PFSK-1 (cell line): Measurements from ENCODE around the gene NME8.

Experiments used
- FOXP2 ChIP-seq: optimal IDR thresholded peaks from 2 replicates; pipeline ENCODE3; 2011; ENCODE audit warnings: borderline replicate concordance, control low read depth, inconsistent platforms; ENCODE audit not compliant: insufficient read depth; ENCODE audit errors: extremely low read length, extremely low read depth
- POLR2AphosphoS5 ChIP-seq: IDR thresholded peaks from 2 replicates; pipeline ENCODE4 v1.6.1; 2012; ENCODE audit warnings: low read depth, mild to moderate bottlenecking, control low read depth, low read length, moderate library complexity
- SIN3A ChIP-seq: IDR thresholded peaks from 2 replicates; pipeline ENCODE4 v1.6.1; 2012; ENCODE audit warnings: mild to moderate bottlenecking, low read length, moderate library complexity, borderline replicate concordance; ENCODE audit not compliant: insufficient read depth
- TAF1 ChIP-seq: IDR thresholded peaks from 2 replicates; pipeline ENCODE4 v1.6.1; 2012; ENCODE audit warnings: low read length, control low read depth, borderline replicate concordance; ENCODE audit not compliant: insufficient read depth
- TF ChIP-seq, protein P1 (sequence below), 2 experiments: IDR thresholded peaks; 2 replicates each; pipeline versions ENCODE4 v1.6.1 to v1.8.0; 2011 to 2012; ENCODE audit warnings: low read depth in 2 of 2, low read length in 2 of 2, control low read depth in 1 of 2, inconsistent platforms in 1 of 2, mild to moderate bottlenecking in 1 of 2, moderate library complexity in 1 of 2; ENCODE audit not compliant: insufficient read depth in 1 of 2

The NME8 gene

GRCh38 chr7:37920849-37921805 lies 72.7 kb downstream of the NME8 start:
- TF ChIP-seq SIN3A (no peak), FOXP2 (no peak), TAF1 (no peak), POLR2AphosphoS5 (no peak)
- TF ChIP-seq, protein P1, sequence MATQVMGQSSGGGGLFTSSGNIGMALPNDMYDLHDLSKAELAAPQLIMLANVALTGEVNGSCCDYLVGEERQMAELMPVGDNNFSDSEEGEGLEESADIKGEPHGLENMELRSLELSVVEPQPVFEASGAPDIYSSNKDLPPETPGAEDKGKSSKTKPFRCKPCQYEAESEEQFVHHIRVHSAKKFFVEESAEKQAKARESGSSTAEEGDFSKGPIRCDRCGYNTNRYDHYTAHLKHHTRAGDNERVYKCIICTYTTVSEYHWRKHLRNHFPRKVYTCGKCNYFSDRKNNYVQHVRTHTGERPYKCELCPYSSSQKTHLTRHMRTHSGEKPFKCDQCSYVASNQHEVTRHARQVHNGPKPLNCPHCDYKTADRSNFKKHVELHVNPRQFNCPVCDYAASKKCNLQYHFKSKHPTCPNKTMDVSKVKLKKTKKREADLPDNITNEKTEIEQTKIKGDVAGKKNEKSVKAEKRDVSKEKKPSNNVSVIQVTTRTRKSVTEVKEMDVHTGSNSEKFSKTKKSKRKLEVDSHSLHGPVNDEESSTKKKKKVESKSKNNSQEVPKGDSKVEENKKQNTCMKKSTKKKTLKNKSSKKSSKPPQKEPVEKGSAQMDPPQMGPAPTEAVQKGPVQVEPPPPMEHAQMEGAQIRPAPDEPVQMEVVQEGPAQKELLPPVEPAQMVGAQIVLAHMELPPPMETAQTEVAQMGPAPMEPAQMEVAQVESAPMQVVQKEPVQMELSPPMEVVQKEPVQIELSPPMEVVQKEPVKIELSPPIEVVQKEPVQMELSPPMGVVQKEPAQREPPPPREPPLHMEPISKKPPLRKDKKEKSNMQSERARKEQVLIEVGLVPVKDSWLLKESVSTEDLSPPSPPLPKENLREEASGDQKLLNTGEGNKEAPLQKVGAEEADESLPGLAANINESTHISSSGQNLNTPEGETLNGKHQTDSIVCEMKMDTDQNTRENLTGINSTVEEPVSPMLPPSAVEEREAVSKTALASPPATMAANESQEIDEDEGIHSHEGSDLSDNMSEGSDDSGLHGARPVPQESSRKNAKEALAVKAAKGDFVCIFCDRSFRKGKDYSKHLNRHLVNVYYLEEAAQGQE (IDR thresholded peaks at IDR 0.05; ENCODE audit: insufficient read depth in 1 of 2, low read depth in 2 of 2, low read length in 2 of 2), result no peak

DNA sequence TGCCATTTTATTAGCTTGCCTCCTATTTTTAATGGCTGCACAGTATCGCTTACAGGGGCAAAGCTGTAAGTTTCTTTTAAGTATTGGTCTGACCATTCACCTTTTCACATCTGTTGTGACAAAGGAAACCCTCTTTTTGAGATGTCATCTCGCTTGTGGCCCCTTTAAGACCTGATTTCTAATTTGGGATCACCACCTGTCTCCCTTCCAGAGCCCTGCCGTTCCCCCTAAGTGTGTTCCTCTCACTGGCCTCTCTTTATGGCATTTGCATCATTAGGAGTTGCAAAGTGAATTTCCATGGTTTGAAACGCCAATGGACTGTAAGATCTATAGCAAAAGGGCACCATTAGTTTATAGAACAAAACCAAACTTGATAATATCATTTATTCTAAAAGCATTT lies 73.5 kb downstream of the NME8 start:
- TF ChIP-seq FOXP2, result no peak
- TF ChIP-seq TAF1, result no peak
- TF ChIP-seq, protein P1 (IDR thresholded peaks at IDR 0.05; ENCODE audit: insufficient read depth in 1 of 2, low read depth in 2 of 2, low read length in 2 of 2), result no peak
- TF ChIP-seq POLR2AphosphoS5, result no peak
- TF ChIP-seq SIN3A, result no peak

DNA sequence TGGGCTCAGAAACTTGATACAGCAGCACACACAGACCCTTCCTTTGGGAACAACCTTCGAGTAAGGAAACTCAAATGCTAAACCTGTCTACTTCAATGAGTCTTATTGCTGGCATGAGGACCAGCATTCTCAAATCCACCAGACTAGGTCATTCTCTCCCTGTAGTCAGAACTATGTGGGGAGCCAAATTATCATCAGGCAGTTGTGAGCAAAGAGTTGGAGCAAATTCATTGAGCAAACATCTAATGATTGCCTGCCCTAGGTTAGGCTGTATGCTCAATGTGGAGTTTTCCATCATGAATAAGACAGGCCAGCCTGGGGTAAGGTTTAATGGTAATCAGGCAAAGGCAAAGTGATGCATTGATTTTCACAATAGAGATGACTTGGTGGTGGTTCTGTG lies 75.6 kb downstream of the NME8 start:
- TF ChIP-seq, protein P1 (IDR thresholded peaks at IDR 0.05; ENCODE audit: insufficient read depth in 1 of 2, low read depth in 2 of 2, low read length in 2 of 2), result no peak
- TF ChIP-seq POLR2AphosphoS5 (no peak), SIN3A (no peak), TAF1 (no peak), FOXP2 (no peak)

- TF ChIP-seq FOXP2 (no peak), TAF1 (no peak), POLR2AphosphoS5 (no peak), SIN3A (no peak)
- TF ChIP-seq, protein P1 (IDR thresholded peaks at IDR 0.05; ENCODE audit: insufficient read depth in 1 of 2, low read depth in 2 of 2, low read length in 2 of 2), result no peak
Measured at GRCh38 chr7:37924491-37925041, 76.2 kb downstream of the NME8 start.
